ENCODE measurements around the gene PABPN1L. TPM values are rescaled to one million over a fixed set of nuclear protein-coding genes. Genes with fewer than 3 reads are reported as not detected.

PABPN1L gene
- total and polyA plus RNA-seq, 2 donors from 2014 or later = not detected

DNA sequence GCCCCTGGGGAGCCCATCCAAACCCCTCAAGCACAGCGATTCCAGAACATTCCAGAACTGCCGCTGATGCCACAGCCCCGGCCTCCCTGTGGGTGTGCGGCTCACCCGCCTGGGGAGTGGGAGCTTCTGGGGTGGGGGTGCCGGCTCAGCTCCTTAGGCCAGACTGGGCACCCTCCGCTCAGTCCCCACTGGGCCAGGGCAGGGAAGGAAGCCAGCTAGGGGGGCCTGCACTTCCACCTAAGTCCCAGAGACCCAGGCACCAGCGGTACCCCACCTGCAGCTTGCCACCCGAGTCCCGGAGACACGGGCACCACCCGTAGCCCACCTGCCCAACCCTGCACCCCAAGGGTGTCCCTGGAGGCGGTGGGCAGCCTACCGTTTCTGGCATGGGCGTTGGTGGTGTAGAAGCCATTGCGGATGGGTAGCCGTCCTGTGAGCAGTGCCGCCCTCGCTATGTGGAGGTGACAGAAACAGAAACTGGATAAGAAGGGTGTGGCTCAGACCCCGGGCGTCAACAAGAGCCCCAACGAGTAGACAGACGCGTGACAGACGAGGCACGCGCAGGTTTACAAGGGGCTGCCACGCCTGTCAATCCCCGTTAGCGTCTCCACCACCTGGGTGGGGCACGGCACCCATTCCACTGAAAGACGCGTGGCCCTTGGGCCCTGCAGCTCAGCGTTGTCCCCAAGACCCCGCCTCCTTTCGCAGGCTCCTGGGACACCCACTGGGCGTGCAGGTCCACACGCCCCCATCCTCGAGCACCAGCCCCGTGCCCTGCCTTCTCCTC lies 24.7 kb downstream of the PABPN1L start:
- no peak for TF ChIP-seq CTCF (IDR thresholded peaks at IDR 0.05; ENCODE audit: borderline replicate concordance, extremely low read depth, insufficient read depth)
- H3K9me3 ChIP-seq (ENCODE audit: control insufficient read depth in 2 of 3, insufficient read depth in 1 of 3, low read length in 3 of 3) = no peaks in the 10 kb centered on the region
- peaks cover 0 to 12% (median 0%) of the 10 kb centered on the region in 3 donors for H3K36me3 ChIP-seq (ENCODE audit: control insufficient read depth in 2 of 3, insufficient read depth in 3 of 3, low read length in 3 of 3)
- no peak overlapping the region for H3K27ac ChIP-seq (ENCODE audit: low read depth in 2 of 2, low read length in 2 of 2)
- H3K27me3 ChIP-seq (ENCODE audit: control insufficient read depth, insufficient read depth, low read length) = no peaks in the 10 kb centered on the region
- intact Hi-C loops (cut with DNase I) = no loop called here
- H3K4me1 ChIP-seq (ENCODE audit: control insufficient read depth in 2 of 3, insufficient read depth in 2 of 3, low read depth in 1 of 3, low read length in 3 of 3) = no peaks in the 10 kb centered on the region
- no peak overlapping the region for H3K9ac ChIP-seq (ENCODE audit: low read length in 3 of 3)
- H3K4me3 ChIP-seq (ENCODE audit: low read length in 3 of 3) = no peak overlapping the region
- DNase-seq = no peak
- FAIRE-seq = no peak

DNA sequence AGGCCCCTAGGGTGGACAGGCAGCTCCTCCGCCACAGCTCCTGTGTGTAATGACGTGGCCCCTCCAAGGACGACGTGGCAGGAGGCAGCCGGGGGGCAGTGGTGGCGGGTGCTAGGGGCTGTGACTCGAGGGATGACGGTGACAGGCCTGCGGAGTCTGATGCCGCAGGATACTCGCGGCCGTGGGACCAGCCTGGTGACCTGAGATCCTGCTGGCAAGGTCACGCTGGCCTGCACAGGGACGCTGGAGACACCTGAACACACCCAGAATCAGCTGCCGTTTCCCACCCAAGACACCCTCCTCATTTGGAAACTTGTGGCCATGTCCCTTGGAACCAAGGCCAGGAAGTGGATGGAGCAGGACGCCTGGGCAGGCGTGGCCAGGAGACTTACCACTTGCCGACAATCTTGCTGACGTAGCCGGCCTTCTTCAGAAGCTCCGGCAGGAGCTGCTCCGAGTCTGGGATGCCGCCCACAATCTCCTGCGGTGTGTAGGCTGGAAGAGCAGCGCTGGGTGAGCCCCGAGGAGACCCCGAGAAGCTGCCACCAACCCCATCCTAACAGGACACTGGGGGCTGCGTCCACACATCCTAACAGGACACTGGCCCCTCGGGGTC lies 25.8 kb downstream of the PABPN1L start:
- DNase-seq (no peak), FAIRE-seq (no peak)
- Histone ChIP-seq H3K27ac (ENCODE audit: low read depth in 2 of 2, low read length in 2 of 2) (no peak overlapping the region), H3K9ac (ENCODE audit: low read length in 3 of 3) (no peak overlapping the region), H3K27me3 (ENCODE audit: control insufficient read depth, insufficient read depth, low read length) (no peaks in the 10 kb centered on the region), H3K36me3 (ENCODE audit: control insufficient read depth in 2 of 3, insufficient read depth in 3 of 3, low read length in 3 of 3) (peaks cover 0 to 12% (median 0%) of the 10 kb centered on the region in 3 donors), H3K4me3 (ENCODE audit: low read length in 3 of 3) (no peak overlapping the region), H3K9me3 (ENCODE audit: control insufficient read depth in 2 of 3, insufficient read depth in 1 of 3, low read length in 3 of 3) (no peaks in the 10 kb centered on the region), H3K4me1 (ENCODE audit: control insufficient read depth in 2 of 3, insufficient read depth in 2 of 3, low read depth in 1 of 3, low read length in 3 of 3) (no peaks in the 10 kb centered on the region)
- intact Hi-C loops (cut with DNase I) = no loop called here
- no peak for TF ChIP-seq CTCF (IDR thresholded peaks at IDR 0.05; ENCODE audit: borderline replicate concordance, extremely low read depth, insufficient read depth)

DNA sequence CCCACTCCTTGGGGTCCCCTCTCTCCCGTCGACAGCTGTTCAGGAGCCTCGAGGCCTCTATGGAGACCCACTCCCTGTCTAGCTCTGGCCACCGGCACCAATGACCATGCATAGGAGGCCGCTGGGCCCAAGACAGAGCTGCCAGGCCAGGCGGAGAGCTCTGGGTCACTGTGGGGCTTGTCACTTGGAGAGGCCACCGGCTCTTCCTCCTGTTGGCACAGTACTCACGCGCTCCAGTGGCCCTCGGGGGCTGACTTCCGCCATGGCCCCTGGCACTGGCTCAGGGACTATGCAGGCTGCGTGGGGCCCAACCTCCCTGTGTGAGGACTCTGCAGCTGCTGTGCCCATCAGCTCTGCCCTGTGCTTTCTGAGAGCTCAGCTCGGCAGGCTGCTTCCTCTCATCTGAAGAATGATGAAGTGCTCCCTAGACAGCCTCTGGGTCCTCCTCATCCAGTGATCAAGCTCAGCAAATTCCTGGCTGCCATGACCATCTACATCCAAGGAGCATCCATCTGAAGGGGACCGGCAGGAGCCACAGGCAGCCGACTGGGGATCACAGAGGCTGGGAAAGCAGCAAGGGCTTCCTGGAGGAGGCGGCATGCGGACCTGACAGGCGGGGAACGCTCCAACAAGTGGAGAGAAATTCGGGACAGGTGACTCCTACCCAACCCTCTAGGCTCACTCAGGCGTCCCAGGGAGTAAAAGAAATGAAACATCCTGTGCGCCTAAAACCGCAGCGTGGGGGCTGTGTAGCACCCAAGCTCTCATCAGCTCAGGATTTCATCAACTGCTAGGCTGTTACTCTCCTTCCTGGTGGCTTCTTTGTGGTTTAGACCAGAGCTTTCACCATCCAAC lies 26.5 kb downstream of the PABPN1L start:
- Histone ChIP-seq H3K27ac (ENCODE audit: low read depth in 2 of 2, low read length in 2 of 2) (no peak overlapping the region), H3K4me3 (ENCODE audit: low read length in 3 of 3) (no peak overlapping the region), H3K9ac (ENCODE audit: low read length in 3 of 3) (no peak overlapping the region), H3K36me3 (ENCODE audit: control insufficient read depth in 2 of 3, insufficient read depth in 3 of 3, low read length in 3 of 3) (peaks cover 0 to 12% (median 4%) of the 10 kb centered on the region in 3 donors), H3K27me3 (ENCODE audit: control insufficient read depth, insufficient read depth, low read length) (no peaks in the 10 kb centered on the region), H3K4me1 (ENCODE audit: control insufficient read depth in 2 of 3, insufficient read depth in 2 of 3, low read depth in 1 of 3, low read length in 3 of 3) (no peaks in the 10 kb centered on the region), H3K9me3 (ENCODE audit: control insufficient read depth in 2 of 3, insufficient read depth in 1 of 3, low read length in 3 of 3) (no peaks in the 10 kb centered on the region)
- DNase-seq (no peak), FAIRE-seq (no peak)
- TF ChIP-seq CTCF (IDR thresholded peaks at IDR 0.05; ENCODE audit: borderline replicate concordance, extremely low read depth, insufficient read depth) = no peak
- intact Hi-C loops (cut with DNase I) = no loop called here
